Measurements from ENCODE around the gene KPNA3.
A peak's percentile ranks its signal among the peaks of the same experiment; 100 is the strongest.

Gene KPNA3

GRCh38 chr13:49814551-49815270 is 22.2 kb upstream of the KPNA3 start:
- Histone ChIP-seq H3K36me3 (ENCODE audit: control insufficient read depth in 1 of 2, insufficient read depth in 2 of 2, low read length in 2 of 2) (no peaks in the 10 kb centered on the region), H3K4me2 (ENCODE audit: low read length) (no peak overlapping the region), H3K4me1 (ENCODE audit: control insufficient read depth in 1 of 2, insufficient read depth in 2 of 2, low read length in 2 of 2) (no peaks in the 10 kb centered on the region), H3K79me2 (ENCODE audit: control insufficient read depth, insufficient read depth, low read length, poor library complexity) (no peaks in the 10 kb centered on the region), H4K12ac (ENCODE audit: low read depth, low read length) (no peak overlapping the region), H2AK5ac (ENCODE audit: low read length) (no peak overlapping the region), H3K18ac (ENCODE audit: low read length) (no peak overlapping the region), H3K79me1 (ENCODE audit: low read length) (no peaks in the 10 kb centered on the region), H2AFZ (ENCODE audit: insufficient read depth, low read length, poor library complexity) (no peak overlapping the region), H2BK120ac (ENCODE audit: insufficient read depth, low read length, poor library complexity) (no peak overlapping the region), H4K91ac (ENCODE audit: low read depth, low read length) (no peak overlapping the region), H3K4ac (ENCODE audit: low read depth, low read length) (no peak overlapping the region), H3K27ac (ENCODE audit: low read depth, low read length) (no peak overlapping the region), H3K27me3 (ENCODE audit: insufficient read depth, low read length) (no peaks in the 10 kb centered on the region), H2BK5ac (ENCODE audit: low read depth, low read length, poor library complexity) (no peak overlapping the region), H4K8ac (ENCODE audit: low read depth, low read length) (no peak overlapping the region), H2BK12ac (ENCODE audit: low read length) (no peak overlapping the region), H3K9me3 (ENCODE audit: insufficient read depth, low read depth, low read length) (no peaks in the 10 kb centered on the region), H3K9ac (ENCODE audit: low read length) (no peak overlapping the region), H3K14ac (ENCODE audit: low read length) (no peak overlapping the region), H3K4me3 (ENCODE audit: low read depth, low read length) (no peak overlapping the region), H3K23ac (ENCODE audit: low read length) (no peak overlapping the region)
- DNase-seq = peak; percentile 56 to 63
- no CpG with 5 or more reads among the region's 7 CpGs for WGBS (ENCODE audit: extremely low coverage, insufficient coverage, insufficient read length)

- H2BK12ac ChIP-seq (ENCODE audit: low read length) = no peak overlapping the region
- H3K9me3 ChIP-seq (ENCODE audit: insufficient read depth, low read depth, low read length) = no peaks in the 10 kb centered on the region
- H4K8ac ChIP-seq (ENCODE audit: low read depth, low read length) = no peak overlapping the region
- H3K27ac ChIP-seq (ENCODE audit: low read depth, low read length) = no peak overlapping the region
- H3K79me1 ChIP-seq (ENCODE audit: low read length) = no peaks in the 10 kb centered on the region
- no peak overlapping the region for H2AFZ ChIP-seq (ENCODE audit: insufficient read depth, low read length, poor library complexity)
- H3K18ac ChIP-seq (ENCODE audit: low read length) = no peak overlapping the region
- H3K79me2 ChIP-seq (ENCODE audit: control insufficient read depth, insufficient read depth, low read length, poor library complexity) = no peaks in the 10 kb centered on the region
- no peak overlapping the region for H3K23ac ChIP-seq (ENCODE audit: low read length)
- H3K27me3 ChIP-seq (ENCODE audit: insufficient read depth, low read length) = no peaks in the 10 kb centered on the region
- H3K36me3 ChIP-seq (ENCODE audit: control insufficient read depth in 1 of 2, insufficient read depth in 2 of 2, low read length in 2 of 2) = no peaks in the 10 kb centered on the region
- H3K14ac ChIP-seq (ENCODE audit: low read length) = no peak overlapping the region
- WGBS (ENCODE audit: extremely low coverage, insufficient coverage, insufficient read length) = no CpG with 5 or more reads among the region's 4 CpGs
- no peak for DNase-seq
- no peak overlapping the region for H3K4me2 ChIP-seq (ENCODE audit: low read length)
- no peak overlapping the region for H3K4ac ChIP-seq (ENCODE audit: low read depth, low read length)
- no peak overlapping the region for H3K9ac ChIP-seq (ENCODE audit: low read length)
- H2BK120ac ChIP-seq (ENCODE audit: insufficient read depth, low read length, poor library complexity) = no peak overlapping the region
- no peaks in the 10 kb centered on the region for H3K4me1 ChIP-seq (ENCODE audit: control insufficient read depth in 1 of 2, insufficient read depth in 2 of 2, low read length in 2 of 2)
- H2AK5ac ChIP-seq (ENCODE audit: low read length) = no peak overlapping the region
- H4K91ac ChIP-seq (ENCODE audit: low read depth, low read length) = no peak overlapping the region
- no peak overlapping the region for H4K12ac ChIP-seq (ENCODE audit: low read depth, low read length)
- no peak overlapping the region for H2BK5ac ChIP-seq (ENCODE audit: low read depth, low read length, poor library complexity)
- H3K4me3 ChIP-seq (ENCODE audit: low read depth, low read length) = no peak overlapping the region
These were observed 20.3 kb upstream of the KPNA3 start for GRCh38 chr13:49812812-49813211.

- Histone ChIP-seq H2BK5ac (ENCODE audit: low read depth, low read length, poor library complexity) (no peak overlapping the region), H4K12ac (ENCODE audit: low read depth, low read length) (no peak overlapping the region), H3K27me3 (ENCODE audit: insufficient read depth, low read length) (no peaks in the 10 kb centered on the region), H3K27ac (ENCODE audit: low read depth, low read length) (no peak overlapping the region), H3K9me3 (ENCODE audit: insufficient read depth, low read depth, low read length) (no peaks in the 10 kb centered on the region), H3K79me2 (ENCODE audit: control insufficient read depth, insufficient read depth, low read length, poor library complexity) (no peaks in the 10 kb centered on the region), H3K9ac (ENCODE audit: low read length) (no peak overlapping the region), H3K4me3 (ENCODE audit: low read depth, low read length) (no peak overlapping the region), H3K23ac (ENCODE audit: low read length) (no peak overlapping the region), H2AK5ac (ENCODE audit: low read length) (no peak overlapping the region), H3K36me3 (ENCODE audit: control insufficient read depth in 1 of 2, insufficient read depth in 2 of 2, low read length in 2 of 2) (no peaks in the 10 kb centered on the region), H4K8ac (ENCODE audit: low read depth, low read length) (no peak overlapping the region), H2AFZ (ENCODE audit: insufficient read depth, low read length, poor library complexity) (no peak overlapping the region), H3K4me2 (ENCODE audit: low read length) (no peak overlapping the region), H3K4ac (ENCODE audit: low read depth, low read length) (no peak overlapping the region), H3K14ac (ENCODE audit: low read length) (no peak overlapping the region), H3K79me1 (ENCODE audit: low read length) (no peaks in the 10 kb centered on the region), H4K91ac (ENCODE audit: low read depth, low read length) (no peak overlapping the region), H2BK12ac (ENCODE audit: low read length) (no peak overlapping the region), H3K18ac (ENCODE audit: low read length) (no peak overlapping the region), H2BK120ac (ENCODE audit: insufficient read depth, low read length, poor library complexity) (no peak overlapping the region), H3K4me1 (ENCODE audit: control insufficient read depth in 1 of 2, insufficient read depth in 2 of 2, low read length in 2 of 2) (no peaks in the 10 kb centered on the region)
- no peak for DNase-seq
- WGBS (ENCODE audit: extremely low coverage, insufficient coverage, insufficient read length) = no CpG with 5 or more reads among the region's 4 CpGs
These were observed 19.0 kb upstream of the KPNA3 start for GRCh38 chr13:49811527-49811908.

GRCh38 chr13:49810567-49811526 is 18.4 kb upstream of the KPNA3 start:
- Histone ChIP-seq H3K4me1 (ENCODE audit: control insufficient read depth in 1 of 2, insufficient read depth in 2 of 2, low read length in 2 of 2) (no peaks in the 10 kb centered on the region), H2AFZ (ENCODE audit: insufficient read depth, low read length, poor library complexity) (no peak overlapping the region), H4K12ac (ENCODE audit: low read depth, low read length) (no peak overlapping the region), H3K9ac (ENCODE audit: low read length) (no peak overlapping the region), H4K8ac (ENCODE audit: low read depth, low read length) (no peak overlapping the region), H3K27me3 (ENCODE audit: insufficient read depth, low read length) (no peaks in the 10 kb centered on the region), H3K79me2 (ENCODE audit: control insufficient read depth, insufficient read depth, low read length, poor library complexity) (no peaks in the 10 kb centered on the region), H2BK120ac (ENCODE audit: insufficient read depth, low read length, poor library complexity) (no peak overlapping the region), H3K9me3 (ENCODE audit: insufficient read depth, low read depth, low read length) (no peaks in the 10 kb centered on the region), H3K4me2 (ENCODE audit: low read length) (no peak overlapping the region), H3K18ac (ENCODE audit: low read length) (no peak overlapping the region), H3K79me1 (ENCODE audit: low read length) (no peaks in the 10 kb centered on the region), H4K91ac (ENCODE audit: low read depth, low read length) (no peak overlapping the region), H2AK5ac (ENCODE audit: low read length) (no peak overlapping the region), H3K23ac (ENCODE audit: low read length) (no peak overlapping the region), H3K14ac (ENCODE audit: low read length) (no peak overlapping the region), H3K4me3 (ENCODE audit: low read depth, low read length) (no peak overlapping the region), H2BK12ac (ENCODE audit: low read length) (no peak overlapping the region), H3K4ac (ENCODE audit: low read depth, low read length) (no peak overlapping the region), H3K36me3 (ENCODE audit: control insufficient read depth in 1 of 2, insufficient read depth in 2 of 2, low read length in 2 of 2) (no peaks in the 10 kb centered on the region), H2BK5ac (ENCODE audit: low read depth, low read length, poor library complexity) (no peak overlapping the region), H3K27ac (ENCODE audit: low read depth, low read length) (no peak overlapping the region)
- peak; percentile 62 to 73 for DNase-seq
- no CpG with 5 or more reads among the region's 6 CpGs for WGBS (ENCODE audit: extremely low coverage, insufficient coverage, insufficient read length)

Measured in trophoblast cell (in vitro differentiated cells and primary cell).